ENCODE measurements around the gene PDLIM3.

The PDLIM3 gene

DNA sequence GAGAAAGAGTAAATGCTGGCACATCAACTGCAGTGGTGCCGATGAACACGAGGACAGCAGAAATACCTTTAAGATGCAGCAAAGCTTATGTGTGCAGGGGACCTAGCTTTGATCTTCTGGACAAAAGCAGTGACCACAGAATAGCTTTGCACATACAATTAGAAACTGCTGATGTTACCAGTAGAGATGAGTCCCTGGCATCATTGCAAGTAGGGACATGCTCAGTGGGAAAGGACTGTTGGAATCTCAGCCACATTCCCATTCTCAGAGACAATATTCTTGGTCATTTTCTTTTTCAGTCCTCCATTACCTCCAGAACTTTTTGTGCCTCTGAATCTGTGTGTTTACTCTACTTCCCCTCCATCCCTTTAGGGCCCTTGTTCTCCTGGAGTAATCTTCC lies 16.9 kb upstream of the PDLIM3 start:
- H3K4me3 ChIP-seq (ENCODE audit: control insufficient read depth, low read depth, low read length): no peak overlapping the region
- no peak for DNase-seq (ENCODE audit: low read depth)
- TF ChIP-seq, protein P1, sequence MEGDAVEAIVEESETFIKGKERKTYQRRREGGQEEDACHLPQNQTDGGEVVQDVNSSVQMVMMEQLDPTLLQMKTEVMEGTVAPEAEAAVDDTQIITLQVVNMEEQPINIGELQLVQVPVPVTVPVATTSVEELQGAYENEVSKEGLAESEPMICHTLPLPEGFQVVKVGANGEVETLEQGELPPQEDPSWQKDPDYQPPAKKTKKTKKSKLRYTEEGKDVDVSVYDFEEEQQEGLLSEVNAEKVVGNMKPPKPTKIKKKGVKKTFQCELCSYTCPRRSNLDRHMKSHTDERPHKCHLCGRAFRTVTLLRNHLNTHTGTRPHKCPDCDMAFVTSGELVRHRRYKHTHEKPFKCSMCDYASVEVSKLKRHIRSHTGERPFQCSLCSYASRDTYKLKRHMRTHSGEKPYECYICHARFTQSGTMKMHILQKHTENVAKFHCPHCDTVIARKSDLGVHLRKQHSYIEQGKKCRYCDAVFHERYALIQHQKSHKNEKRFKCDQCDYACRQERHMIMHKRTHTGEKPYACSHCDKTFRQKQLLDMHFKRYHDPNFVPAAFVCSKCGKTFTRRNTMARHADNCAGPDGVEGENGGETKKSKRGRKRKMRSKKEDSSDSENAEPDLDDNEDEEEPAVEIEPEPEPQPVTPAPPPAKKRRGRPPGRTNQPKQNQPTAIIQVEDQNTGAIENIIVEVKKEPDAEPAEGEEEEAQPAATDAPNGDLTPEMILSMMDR (IDR thresholded peaks at IDR 0.05; ENCODE audit: control insufficient read depth, insufficient read depth, low read depth, low read length, missing control alignments): no peak

DNA sequence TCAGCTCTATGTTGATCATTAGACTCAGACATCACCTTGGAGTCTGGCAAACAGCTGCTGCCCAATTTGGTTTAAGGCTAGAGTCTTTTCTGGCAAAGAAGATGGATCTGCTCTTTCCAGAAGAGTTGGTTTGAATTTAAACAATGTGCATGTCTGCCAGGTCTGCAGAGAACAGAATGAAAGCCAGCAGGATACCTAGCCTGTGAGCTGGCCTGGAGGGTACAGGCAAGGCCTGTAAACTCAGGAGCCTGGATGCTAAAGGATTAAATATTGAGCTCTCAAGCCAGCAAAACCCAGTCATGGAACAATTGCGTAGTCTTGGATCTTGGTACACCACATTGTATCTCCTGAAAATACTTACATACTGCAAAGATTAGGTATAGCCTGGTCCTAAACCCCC lies 15.6 kb upstream of the PDLIM3 start:
- H3K4me3 ChIP-seq (ENCODE audit: control insufficient read depth, low read depth, low read length): no peak overlapping the region
- DNase-seq (ENCODE audit: low read depth): no peak
- TF ChIP-seq, protein P1 (IDR thresholded peaks at IDR 0.05; ENCODE audit: control insufficient read depth, insufficient read depth, low read depth, low read length, missing control alignments): no peak

DNA sequence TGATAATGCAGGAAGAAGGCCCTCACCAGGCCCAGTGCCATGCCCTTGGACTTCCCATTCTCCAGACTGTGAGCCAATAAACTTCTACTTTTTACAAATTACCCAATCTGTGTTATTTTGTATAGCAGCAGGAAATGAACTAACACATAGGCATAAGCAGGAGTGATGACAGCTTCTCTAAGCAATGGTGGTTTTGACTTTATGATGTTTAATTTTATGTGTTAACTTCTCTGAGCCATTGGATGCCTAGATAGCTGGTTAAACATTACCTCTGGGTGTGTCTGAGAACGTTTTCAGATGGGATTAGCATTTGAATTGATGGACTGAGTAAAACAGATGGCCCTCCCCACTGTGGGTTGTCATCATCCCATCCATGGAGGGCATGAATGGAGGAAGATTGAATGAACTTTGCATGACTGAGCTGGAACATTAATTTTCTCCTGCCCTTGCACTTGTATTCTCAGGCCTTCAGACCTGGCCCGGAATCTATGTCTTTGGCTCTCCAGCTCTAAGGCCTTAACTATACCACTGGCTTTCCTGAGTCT lies 13.9 kb upstream of the PDLIM3 start:
- no peak for DNase-seq (ENCODE audit: low read depth)
- TF ChIP-seq, protein P1 (IDR thresholded peaks at IDR 0.05; ENCODE audit: control insufficient read depth, insufficient read depth, low read depth, low read length, missing control alignments): no peak
- no peak overlapping the region for H3K4me3 ChIP-seq (ENCODE audit: control insufficient read depth, low read depth, low read length)

DNA sequence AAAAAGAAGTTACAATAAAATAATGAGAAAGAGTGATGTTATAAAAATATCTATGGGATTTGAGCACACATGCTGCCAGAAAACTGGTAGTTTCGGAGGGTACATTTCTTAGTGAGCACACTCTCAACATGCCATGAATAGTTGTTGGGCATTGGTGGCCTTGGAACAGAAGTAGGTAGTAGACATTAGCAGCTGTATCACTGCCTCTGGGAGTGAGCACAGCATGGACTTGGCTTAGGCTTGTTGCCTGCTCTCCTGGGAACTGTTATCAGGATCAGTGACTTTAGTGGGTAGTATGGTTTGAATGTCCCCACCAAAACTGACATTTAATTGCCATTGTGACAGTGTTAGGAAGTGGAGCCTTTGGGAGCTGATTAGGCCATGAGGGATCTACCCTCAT lies 13.3 kb upstream of the PDLIM3 start:
- TF ChIP-seq, protein P1 (IDR thresholded peaks at IDR 0.05; ENCODE audit: control insufficient read depth, insufficient read depth, low read depth, low read length, missing control alignments): no peak
- no peak for DNase-seq (ENCODE audit: low read depth)
- no peak overlapping the region for H3K4me3 ChIP-seq (ENCODE audit: control insufficient read depth, low read depth, low read length)

DNA sequence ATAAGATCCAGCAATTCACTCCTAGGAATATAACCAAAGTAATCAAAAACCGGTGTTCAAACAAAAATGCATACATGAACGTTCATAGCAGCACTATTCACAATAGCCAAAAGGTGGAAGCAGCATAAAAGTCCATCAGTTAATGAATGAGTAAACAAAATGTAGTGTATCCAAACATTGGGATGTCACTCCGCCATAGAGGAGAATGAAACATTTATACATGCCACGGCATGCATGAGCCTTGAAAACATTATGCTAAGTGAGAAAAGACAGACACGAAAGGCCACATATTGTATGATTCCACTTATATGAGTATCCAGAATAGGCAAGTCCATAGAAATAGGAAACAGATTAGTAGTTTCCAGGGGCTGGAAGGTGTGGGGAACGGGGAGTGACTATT lies 11.0 kb upstream of the PDLIM3 start:
- TF ChIP-seq, protein P1 (IDR thresholded peaks at IDR 0.05; ENCODE audit: control insufficient read depth, insufficient read depth, low read depth, low read length, missing control alignments): no peak
- H3K4me3 ChIP-seq (ENCODE audit: control insufficient read depth, low read depth, low read length): no peak overlapping the region
- DNase-seq (ENCODE audit: low read depth): no peak

DNA sequence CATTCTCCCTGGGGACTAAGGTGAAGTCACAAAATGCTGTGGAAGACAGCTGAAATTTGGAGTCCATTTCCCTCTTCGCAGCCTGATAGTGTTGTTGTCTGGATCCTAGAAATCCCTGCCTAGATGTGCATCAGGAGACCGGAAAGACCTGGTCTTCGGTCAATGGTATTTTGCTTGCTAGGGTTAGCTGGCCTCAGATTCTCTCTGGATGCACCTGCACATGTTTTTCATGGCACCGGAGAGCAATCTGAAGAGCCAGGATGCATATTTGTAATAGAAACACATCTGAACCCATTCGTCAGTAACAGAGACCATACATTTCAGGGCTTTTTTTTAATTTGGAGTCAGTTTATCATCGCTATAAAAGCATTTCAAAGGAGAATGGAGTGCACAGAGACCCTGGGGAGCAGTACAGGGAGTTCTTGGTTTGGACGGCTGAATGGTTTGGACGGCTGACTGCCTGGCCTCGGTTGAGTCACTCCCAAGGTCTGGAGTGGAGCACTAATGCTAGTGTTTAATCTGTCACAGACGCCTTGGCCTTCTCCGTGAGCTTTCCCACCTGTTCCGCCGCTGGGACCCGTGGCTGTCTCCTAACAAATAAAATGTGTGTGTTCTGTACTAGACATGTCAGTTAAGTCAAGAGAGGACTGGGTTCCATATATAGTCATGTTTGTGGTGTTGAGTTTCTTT lies 7.5 kb upstream of the PDLIM3 start:
- H3K4me3 ChIP-seq (ENCODE audit: control insufficient read depth, low read depth, low read length): no peak overlapping the region
- DNase-seq (ENCODE audit: low read depth): no peak
- TF ChIP-seq, protein P1 (IDR thresholded peaks at IDR 0.05; ENCODE audit: control insufficient read depth, insufficient read depth, low read depth, low read length, missing control alignments): no peak

Data from AG09309 (cell line).